H1 (cell line): ENCODE results near the gene CCNG1. TPM values are rescaled to one million over a fixed set of nuclear protein-coding genes. Genes with fewer than 3 reads are reported as not detected.

ENCODE experiments used
- CTCF ChIA-PET: fragments of 300-600 bp; sonication (Branson Sonifier 250); formaldehyde crosslinking; loops from one replicate; lab custom pipeline; 2021; ENCODE audit not compliant: partially characterized antibody; lab: Charles Lee
- POLR2A ChIA-PET: fragments of 300-600 bp; sonication (Branson Sonifier 250); formaldehyde crosslinking; loops from one replicate; lab custom pipeline; 2021; ENCODE audit warnings: inconsistent platforms; ENCODE audit not compliant: partially characterized antibody; lab: Charles Lee
- DNase-seq, 2 experiments: peaks; one replicate each; pipeline versions ENCODE4 v3.0.0 to v3.0.0-alpha.2; 2010 to 2022; ENCODE audit warnings: low spot score in 2 of 2, low read depth in 1 of 2, mixed read lengths in 1 of 2
- FAIRE-seq: peaks from 2 replicates; lab custom pipeline; 2011; peaks lifted over from hg19 to GRCh38; lab: Jason Lieb, UNC
- H2AFZ ChIP-seq: 2 replicates; pipeline ENCODE4 v1.8.1; 2012; ENCODE audit warnings: low read length, inconsistent platforms
- H2AK5ac ChIP-seq: 2 replicates; pipeline ENCODE4 v1.6.1; 2013; ENCODE audit warnings: low read depth, low read length
- H2BK120ac ChIP-seq: replicated peaks from 2 replicates; pipeline ENCODE3; 2013; ENCODE audit warnings: low read depth, low read length, inconsistent platforms
- H2BK12ac ChIP-seq: 2 replicates; pipeline ENCODE4 v1.6.1; 2013; ENCODE audit warnings: low read depth, low read length
- H2BK15ac ChIP-seq: 2 replicates; pipeline ENCODE4 v1.6.1; 2013; ENCODE audit warnings: low read length
- H2BK20ac ChIP-seq: 2 replicates; pipeline ENCODE4 v1.6.1; 2013; ENCODE audit warnings: low read length
- H2BK5ac ChIP-seq: 2 replicates; pipeline ENCODE4 v1.6.1; 2013; ENCODE audit warnings: low read depth, low read length
- H3K14ac ChIP-seq: 2 replicates; pipeline ENCODE4 v1.6.1; 2013; ENCODE audit warnings: inconsistent platforms; ENCODE audit not compliant: insufficient read length
- H3K18ac ChIP-seq: 2 replicates; pipeline ENCODE4 v1.6.1; 2013; ENCODE audit warnings: low read length; ENCODE audit errors: extremely low read depth
- H3K23ac ChIP-seq: 2 replicates; pipeline ENCODE4 v1.6.1; 2013; ENCODE audit warnings: inconsistent platforms; ENCODE audit not compliant: insufficient read length
- H3K23me2 ChIP-seq: 2 replicates; pipeline ENCODE4 v1.6.1; 2013; ENCODE audit warnings: low read depth, low read length
- H3K27ac ChIP-seq: 2 replicates; pipeline ENCODE4 v1.6.1; 2011; ENCODE audit warnings: low read depth, low read length, inconsistent platforms
- H3K27me3 ChIP-seq, 4 experiments: replicated peaks in 1 of 4; 1 replicate in 1 of 4; 2 replicates in 3 of 4; pipeline versions ENCODE4 v1.6.1 to v1.8.1; 2011 to 2013; ENCODE audit warnings: low read length in 3 of 4, mild to moderate bottlenecking in 3 of 4, inconsistent platforms in 2 of 4, mixed read lengths in 2 of 4, moderate library complexity in 1 of 4; ENCODE audit not compliant: control insufficient read depth in 3 of 4, insufficient read depth in 3 of 4; ENCODE audit errors: extremely low read depth in 1 of 4
- H3K36me3 ChIP-seq, 4 experiments: 2 replicates each; pipeline versions ENCODE4 v1.6.1 to v1.8.1; 2011 to 2013; ENCODE audit warnings: mild to moderate bottlenecking in 4 of 4, low read length in 3 of 4, moderate library complexity in 2 of 4, control low read depth in 1 of 4, inconsistent platforms in 1 of 4; ENCODE audit not compliant: insufficient read depth in 4 of 4, control insufficient read depth in 2 of 4
- H3K4ac ChIP-seq: replicated peaks from 2 replicates; pipeline ENCODE3; 2013; ENCODE audit warnings: low read length, low read depth, mixed read lengths, inconsistent platforms; ENCODE audit not compliant: insufficient read length
- H3K4me1 ChIP-seq, 4 experiments: replicated peaks in 1 of 4; 1 replicate in 1 of 4; 2 replicates in 3 of 4; pipeline versions ENCODE4 v1.6.1 to v1.8.1; 2011 to 2013; ENCODE audit warnings: low read length in 3 of 4, inconsistent platforms in 2 of 4, mixed read lengths in 1 of 4; ENCODE audit not compliant: insufficient read depth in 4 of 4, control insufficient read depth in 3 of 4
- H3K4me2 ChIP-seq, 2 experiments: 2 replicates each; pipeline versions ENCODE4 v1.6.1 to v1.8.1; 2011 to 2013; ENCODE audit warnings: low read depth in 2 of 2, low read length in 2 of 2, control low read depth in 1 of 2, inconsistent platforms in 1 of 2, mild to moderate bottlenecking in 1 of 2; ENCODE audit not compliant: insufficient read depth in 1 of 2
- H3K4me3 ChIP-seq, 4 experiments: fragments of 200-600, 300-600 bp in 1 of 4; sonication (generic), shearing (Covaris generic), sonication (Bioruptor Twin) in 1 of 4; 2 replicates each; pipeline versions ENCODE4 v1.5.1 to v1.8.1; 2011 to 2016; ENCODE audit warnings: low read length in 4 of 4, low read depth in 3 of 4, control low read depth in 2 of 4, inconsistent platforms in 2 of 4, mild to moderate bottlenecking in 2 of 4, mixed read lengths in 1 of 4, moderate library complexity in 1 of 4; ENCODE audit not compliant: insufficient read depth in 2 of 4; ENCODE audit errors: extremely low read depth in 1 of 4
- H3K56ac ChIP-seq: replicated peaks from 2 replicates; pipeline ENCODE3; 2013; ENCODE audit warnings: low read depth, mild to moderate bottlenecking, mixed read lengths, low read length, inconsistent platforms; ENCODE audit not compliant: insufficient read length
- H3K79me1 ChIP-seq: 2 replicates; pipeline ENCODE4 v1.6.1; 2013; ENCODE audit warnings: low read depth, low read length, control low read depth
- H3K79me2 ChIP-seq, 2 experiments: 2 replicates each; pipeline versions ENCODE4 v1.6.1 to v1.8.1; 2012 to 2013; ENCODE audit warnings: low read length in 2 of 2, mild to moderate bottlenecking in 2 of 2, inconsistent platforms in 1 of 2; ENCODE audit not compliant: insufficient read depth in 2 of 2, control insufficient read depth in 1 of 2
- H3K9ac ChIP-seq, 4 experiments: replicated peaks in 1 of 4; 1 replicate in 1 of 4; 2 replicates in 3 of 4; pipeline versions ENCODE4 v1.6.1 to v1.8.1; 2011 to 2013; ENCODE audit warnings: low read depth in 3 of 4, low read length in 3 of 4, control low read depth in 2 of 4, mild to moderate bottlenecking in 2 of 4, moderate library complexity in 2 of 4, inconsistent platforms in 1 of 4; ENCODE audit errors: extremely low read depth in 1 of 4
- H3K9me3 ChIP-seq, 2 experiments: 2 replicates each; pipeline versions ENCODE4 v1.6.1 to v1.8.1; 2012 to 2013; ENCODE audit warnings: mild to moderate bottlenecking in 2 of 2, moderate library complexity in 2 of 2, control low read depth in 1 of 2, inconsistent platforms in 1 of 2, low read depth in 1 of 2, low read length in 1 of 2, mixed read lengths in 1 of 2; ENCODE audit not compliant: insufficient read depth in 2 of 2
- H4K20me1 ChIP-seq, 2 experiments: replicated peaks in 1 of 2; 2 replicates each; pipeline versions ENCODE3 to v1.8.1; 2011 to 2013; ENCODE audit warnings: inconsistent platforms in 2 of 2, low read length in 2 of 2, mild to moderate bottlenecking in 1 of 2; ENCODE audit not compliant: insufficient read depth in 2 of 2, control insufficient read depth in 1 of 2
- H4K5ac ChIP-seq: 2 replicates; pipeline ENCODE4 v1.6.1; 2013; ENCODE audit warnings: low read length, low read depth, mixed read lengths, inconsistent platforms; ENCODE audit not compliant: insufficient read length
- H4K8ac ChIP-seq: 2 replicates; pipeline ENCODE4 v1.8.0; 2013; ENCODE audit warnings: mild to moderate bottlenecking, moderate library complexity, low read length, inconsistent platforms; ENCODE audit not compliant: insufficient read depth; ENCODE audit errors: extremely low read depth
- H4K91ac ChIP-seq: replicated peaks from 2 replicates; pipeline ENCODE3; 2013; ENCODE audit warnings: low read length, mixed read lengths, inconsistent platforms; ENCODE audit not compliant: insufficient read length
- BCL11A ChIP-seq, 2 experiments: IDR thresholded peaks; one replicate each; pipeline ENCODE4 v1.6.1; 2011; ENCODE audit warnings: low read depth in 2 of 2, low read length in 2 of 2, mild to moderate bottlenecking in 2 of 2
- WGBS, 2 experiments: shearing (Covaris generic) in 1 of 2; methylation state at CpG; one replicate each; pipeline versions ENCODE4 v1.1.6 to v1.1.7; 2013 to 2015; ENCODE audit warnings: low lambda C conversion rate in 2 of 2, mixed read lengths in 2 of 2, inconsistent platforms in 1 of 2, low coverage in 1 of 2, missing lambda C conversion rate in 1 of 2; ENCODE audit not compliant: insufficient replicate concordance in 2 of 2, insufficient coverage in 1 of 2, insufficient read length in 1 of 2; ENCODE audit errors: extremely low coverage in 1 of 2, missing lambda C conversion rate in 1 of 2; 5-methylcytosine and 5-hydroxymethylcytosine counted together
- polyA plus RNA-seq, 7 experiments: library from polyadenylated mRNA; depleted of rRNA in 3 of 7; stranded (reverse) in 5 of 7; unstranded in 2 of 7; fragments of >200 nt in 5 of 7; fragments of 200-250 nt in 2 of 7; gene quantifications; 1 replicate in 5 of 7; 2 replicates in 1 of 7; 4 replicates in 1 of 7; pipeline versions ENCODE4 v1.2.1 to v1.2.3, GENCODE V29; 2011 to 2013; ENCODE audit warnings: missing spikeins in 2 of 7, mixed read lengths in 2 of 7
- total RNA-seq: library from RNA; stranded (reverse); fragmentation: NEBNext Ultra II Directional; extraction: Animal tissue kit (Norgen Biotek cat#: 25700); gene quantifications from 2 replicates; pipeline ENCODE4 v1.2.1, GENCODE V29; 2021

Gene CCNG1
- total and polyA plus RNA-seq, 2 of the 8 experiments (the other 6 are each of a cell fraction or from before 2014, with no cell fraction given) = 165 to 369 TPM

DNA sequence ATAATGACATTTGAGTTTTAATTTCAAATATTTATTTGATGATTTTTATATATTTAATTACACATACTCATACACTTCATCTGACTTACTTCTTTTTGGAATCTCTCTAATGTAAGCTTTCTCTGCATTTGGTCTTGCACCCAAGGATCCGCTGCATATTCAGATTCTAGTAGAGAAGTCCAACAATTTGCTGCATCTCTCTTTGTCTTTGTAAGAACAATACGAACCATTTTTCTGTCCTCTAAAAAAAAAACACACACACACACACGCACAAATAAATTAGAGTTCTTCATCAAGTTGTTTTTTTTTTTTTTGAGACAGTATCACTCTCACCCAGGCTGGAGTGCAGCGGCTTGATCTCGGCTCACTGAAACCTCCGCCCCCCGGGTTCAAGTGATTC is 19.4 kb downstream of the CCNG1 start:
- no peak overlapping the region for H2BK120ac ChIP-seq
- H3K23ac ChIP-seq = no peak overlapping the region
- H3K4me2 ChIP-seq = no peak overlapping the region
- H3K79me2 ChIP-seq = peaks cover 5 to 26% of the 10 kb centered on the region in 2 experiments; a peak in 3 of 4 replicates
- H4K91ac ChIP-seq = no peak overlapping the region
- H3K23me2 ChIP-seq = peaks cover 6% of the 10 kb centered on the region
- H3K9ac ChIP-seq = no peak overlapping the region
- no peak overlapping the region for H3K4ac ChIP-seq
- H3K4me3 ChIP-seq = no peak overlapping the region; a peak in 1 of 8 replicates
- H3K9me3 ChIP-seq = no peaks in the 10 kb centered on the region
- no peak overlapping the region for H2BK15ac ChIP-seq
- H3K79me1 ChIP-seq = no peaks in the 10 kb centered on the region; the same call in 1 of the 2 replicates
- no peak for FAIRE-seq
- H3K18ac ChIP-seq = no peak overlapping the region
- no peak overlapping the region for H2AK5ac ChIP-seq
- H2BK20ac ChIP-seq = no peak overlapping the region
- H2AFZ ChIP-seq = no peak overlapping the region
- 94 to 100% methylated on average over 1 to 7 of the region's 7 CpGs for WGBS, 2 experiments
- H2BK5ac ChIP-seq = no peak overlapping the region
- H4K8ac ChIP-seq = no peak overlapping the region
- H3K56ac ChIP-seq = no peak overlapping the region
- H4K5ac ChIP-seq = no peak overlapping the region
- H4K20me1 ChIP-seq = no peaks in the 10 kb centered on the region
- H3K27me3 ChIP-seq = no peaks in the 10 kb centered on the region
- H3K4me1 ChIP-seq = peaks cover 0 to 5% (median 1%) of the 10 kb centered on the region in 4 experiments; a peak in 4 of 7 replicates
- no peak overlapping the region for H2BK12ac ChIP-seq
- no peak for TF ChIP-seq BCL11A (IDR thresholded peaks at IDR 0.05; ENCODE audit: low read depth in 2 of 2, low read length in 2 of 2)
- H3K27ac ChIP-seq = no peak overlapping the region
- DNase-seq = no peak
- ChIA-PET CTCF (no interaction called here), POLR2A (interaction anchor here (0.7 to 9.6 kb wide), 4 partner anchors 7 to 25 kb away, joined by 3 to 189 read pairs (median 3); partner anchors contain the start of gene CCNG1)
- peaks cover 2 to 42% (median 11%) of the 10 kb centered on the region in 4 experiments; a peak in 5 of 8 replicates for H3K36me3 ChIP-seq
- H3K14ac ChIP-seq = no peak overlapping the region
